Panc1 (cell line): ENCODE data around the gene HBS1L. TPM values are rescaled to one million over a fixed set of nuclear protein-coding genes. Genes with fewer than 3 reads are reported as not detected.

Experiments
- ATAC-seq: fragments of 200-7000 bp; cut with Tn5 transposase; 2 replicates; pipeline ENCODE4 v1.9.1; 2020; ENCODE audit warnings: mild to moderate bottlenecking, moderate library complexity
- BruUV-seq: library from RNA; stranded (reverse); fragments of 400-500 nt; replicated peaks from 2 replicates; lab custom pipeline; 2021; lab: Mats Ljungman, UMichigan
- CTCF ChIA-PET: fragments of 300-600 bp; sonication (Branson Sonifier 250); formaldehyde crosslinking; loops from one replicate; lab custom pipeline; 2022; ENCODE audit warnings: antibody characterized with exemption; lab: Charles Lee
- POLR2A ChIA-PET: fragments of 300-600 bp; sonication (Branson Sonifier 250); formaldehyde crosslinking; loops from one replicate; lab custom pipeline; 2022; ENCODE audit warnings: antibody characterized with exemption; lab: Charles Lee
- DNase-seq: peaks from one replicate; pipeline ENCODE4 v3.0.0-alpha.2; 2010; ENCODE audit warnings: low read depth, low spot score
- H3K27ac ChIP-seq: 2 replicates; pipeline ENCODE4 v1.5.1; 2011; ENCODE audit warnings: mild to moderate bottlenecking, low read length, inconsistent platforms
- H3K27me3 ChIP-seq: fragments of 200-500 bp; sonication (Bioruptor generic); 2 replicates; pipeline ENCODE4 v1.6.0; 2014; ENCODE audit warnings: low read length, inconsistent platforms; ENCODE audit not compliant: control insufficient read depth, insufficient read depth
- H3K36me3 ChIP-seq: fragments of 200-500 bp; sonication (Bioruptor generic); 2 replicates; pipeline ENCODE4 v1.5.1; 2014; ENCODE audit warnings: inconsistent platforms, mild to moderate bottlenecking, low read length, moderate library complexity; ENCODE audit not compliant: control insufficient read depth, insufficient read depth
- H3K4me1 ChIP-seq: 2 replicates; pipeline ENCODE4 v1.5.1; 2011; ENCODE audit warnings: inconsistent platforms, mild to moderate bottlenecking, low read length, moderate library complexity; ENCODE audit not compliant: control insufficient read depth, insufficient read depth
- H3K4me3 ChIP-seq, 2 experiments: 2 replicates each; pipeline ENCODE4 v1.5.1; 2011 to 2012; ENCODE audit warnings: low read depth in 2 of 2, low read length in 2 of 2, mild to moderate bottlenecking in 2 of 2, inconsistent platforms in 1 of 2, moderate library complexity in 1 of 2
- H3K9me3 ChIP-seq: fragments of 200-500 bp; sonication (Bioruptor generic); 2 replicates; pipeline ENCODE4 v1.5.1; 2014; ENCODE audit warnings: low read depth, mild to moderate bottlenecking, inconsistent platforms, low read length, moderate library complexity; ENCODE audit not compliant: control insufficient read depth, insufficient read depth
- CTCF ChIP-seq: fragments of 450-650 bp; IDR thresholded peaks from 2 replicates; pipeline ENCODE4 v1.5.1; 2017; ENCODE audit warnings: mild to moderate bottlenecking
- POLR2AphosphoS5 ChIP-seq: IDR thresholded peaks from 2 replicates; pipeline ENCODE4 v1.6.1; 2012; ENCODE audit warnings: mild to moderate bottlenecking, low read depth, low read length, moderate library complexity
- SIN3A ChIP-seq: IDR thresholded peaks from 2 replicates; pipeline ENCODE4 v1.6.1; 2012; ENCODE audit warnings: low read depth, mild to moderate bottlenecking, low read length, moderate library complexity, borderline replicate concordance; ENCODE audit not compliant: insufficient read depth
- TCF7L2 ChIP-seq: IDR thresholded peaks from 2 replicates; pipeline ENCODE4 v1.6.1; 2011; ENCODE audit warnings: mild to moderate bottlenecking, low read depth, low read length, inconsistent platforms
- in situ Hi-C: cut with HindIII; loops from 2 replicates; pipeline ENCODE4 v1.10.0; 2016; ENCODE audit warnings: low sequenced_read_pairs, low pct_unique_long_range_greater_than_20kb
- intact Hi-C: fragments of 100-400 bp; cut with micrococcal nuclease; formaldehyde crosslinking; loops from one replicate; pipeline ENCODE4 v1.10.0; 2022; ENCODE audit not compliant: unreplicated experiment
- total RNA-seq: library from RNA; stranded (reverse); gene quantifications from one replicate; pipeline ENCODE4 v1.2.1, GENCODE V29; 2021; ENCODE audit not compliant: unreplicated experiment
- TF ChIP-seq, protein P1 (sequence below), 2 experiments: IDR thresholded peaks; 2 replicates each; pipeline ENCODE4 v1.6.1; 2011 to 2012; ENCODE audit warnings: low read depth in 2 of 2, control low read depth in 1 of 2, low read length in 1 of 2, mild to moderate bottlenecking in 1 of 2, moderate library complexity in 1 of 2; ENCODE audit not compliant: insufficient read depth in 1 of 2

The HBS1L gene
- total RNA-seq, 1 experiment from 2014 or later = 79.2 TPM

DNA sequence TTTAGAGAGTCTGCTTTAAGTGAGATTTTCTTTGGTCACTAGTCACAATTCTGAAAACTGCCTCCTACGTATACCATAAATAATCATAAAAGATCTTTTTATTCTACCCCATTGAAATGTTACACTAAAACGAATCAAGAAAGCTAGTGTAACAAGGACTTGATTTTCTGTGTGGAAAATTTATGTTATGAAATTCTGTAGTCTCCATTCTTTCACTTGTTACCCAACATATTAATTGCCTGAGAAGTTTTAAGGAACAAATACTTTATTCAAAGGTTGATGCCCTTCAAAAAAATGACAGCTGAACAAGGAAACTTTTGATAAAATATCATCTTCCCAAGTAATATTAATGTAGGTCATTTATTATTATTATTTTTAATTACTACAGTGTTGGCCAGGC, 13.3 kb upstream of the HBS1L start:
- CTCF ChIA-PET = no interaction called here
- DNase-seq = no peak
- in situ Hi-C loops = no loop called here

DNA sequence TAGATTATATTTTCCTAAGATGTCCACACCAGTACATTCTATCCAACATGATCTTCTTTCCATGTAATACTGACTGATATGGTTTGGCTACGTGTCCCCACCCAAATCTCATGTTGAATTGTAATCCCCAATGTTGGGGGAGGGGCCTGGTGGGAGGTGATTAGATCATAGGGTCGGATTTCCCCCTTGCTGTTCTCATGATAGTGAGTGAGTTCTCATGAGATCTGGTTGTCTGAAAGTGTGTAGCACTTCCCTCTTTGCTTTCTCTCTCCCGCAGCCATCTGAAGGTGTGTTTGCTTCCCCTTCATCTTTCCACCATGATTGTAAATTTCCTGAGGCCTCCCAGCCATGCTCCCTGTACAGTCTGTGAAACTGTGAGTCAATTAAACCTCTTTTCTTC, 12.2 kb upstream of the HBS1L start:
- Histone ChIP-seq H3K27ac (no peak overlapping the region), H3K4me1 (no peaks in the 10 kb centered on the region), H3K4me3 (no peak overlapping the region), H3K36me3 (no peaks in the 10 kb centered on the region), H3K9me3 (no peaks in the 10 kb centered on the region), H3K27me3 (no peaks in the 10 kb centered on the region)
- ChIA-PET CTCF (no interaction called here), POLR2A (interaction anchor here (0.6 kb wide), 1 partner anchor 12 kb away, joined by 3 read pairs; no protein-coding TSS in a partner anchor)
- in situ Hi-C loops = no loop called here
- no peak for TF ChIP-seq SIN3A
- TF ChIP-seq, protein P1, sequence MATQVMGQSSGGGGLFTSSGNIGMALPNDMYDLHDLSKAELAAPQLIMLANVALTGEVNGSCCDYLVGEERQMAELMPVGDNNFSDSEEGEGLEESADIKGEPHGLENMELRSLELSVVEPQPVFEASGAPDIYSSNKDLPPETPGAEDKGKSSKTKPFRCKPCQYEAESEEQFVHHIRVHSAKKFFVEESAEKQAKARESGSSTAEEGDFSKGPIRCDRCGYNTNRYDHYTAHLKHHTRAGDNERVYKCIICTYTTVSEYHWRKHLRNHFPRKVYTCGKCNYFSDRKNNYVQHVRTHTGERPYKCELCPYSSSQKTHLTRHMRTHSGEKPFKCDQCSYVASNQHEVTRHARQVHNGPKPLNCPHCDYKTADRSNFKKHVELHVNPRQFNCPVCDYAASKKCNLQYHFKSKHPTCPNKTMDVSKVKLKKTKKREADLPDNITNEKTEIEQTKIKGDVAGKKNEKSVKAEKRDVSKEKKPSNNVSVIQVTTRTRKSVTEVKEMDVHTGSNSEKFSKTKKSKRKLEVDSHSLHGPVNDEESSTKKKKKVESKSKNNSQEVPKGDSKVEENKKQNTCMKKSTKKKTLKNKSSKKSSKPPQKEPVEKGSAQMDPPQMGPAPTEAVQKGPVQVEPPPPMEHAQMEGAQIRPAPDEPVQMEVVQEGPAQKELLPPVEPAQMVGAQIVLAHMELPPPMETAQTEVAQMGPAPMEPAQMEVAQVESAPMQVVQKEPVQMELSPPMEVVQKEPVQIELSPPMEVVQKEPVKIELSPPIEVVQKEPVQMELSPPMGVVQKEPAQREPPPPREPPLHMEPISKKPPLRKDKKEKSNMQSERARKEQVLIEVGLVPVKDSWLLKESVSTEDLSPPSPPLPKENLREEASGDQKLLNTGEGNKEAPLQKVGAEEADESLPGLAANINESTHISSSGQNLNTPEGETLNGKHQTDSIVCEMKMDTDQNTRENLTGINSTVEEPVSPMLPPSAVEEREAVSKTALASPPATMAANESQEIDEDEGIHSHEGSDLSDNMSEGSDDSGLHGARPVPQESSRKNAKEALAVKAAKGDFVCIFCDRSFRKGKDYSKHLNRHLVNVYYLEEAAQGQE (IDR thresholded peaks at IDR 0.05; ENCODE audit: insufficient read depth in 1 of 2, low read depth in 2 of 2, low read length in 1 of 2) = no peak
- no peak for TF ChIP-seq CTCF
- TF ChIP-seq POLR2AphosphoS5 = no peak
- TF ChIP-seq TCF7L2 = no peak
- DNase-seq (no peak), ATAC-seq (no peak)
- intact Hi-C loops = no loop called here
- no TSS peak for BruUV-seq

More for the DNA sequence above, 13.3 kb upstream of the HBS1L start:
- POLR2A ChIA-PET = no interaction called here
- no TSS peak for BruUV-seq
- no peak for ATAC-seq
- no peaks in the 10 kb centered on the region for H3K36me3 ChIP-seq
- no peak overlapping the region for H3K27ac ChIP-seq
- H3K9me3 ChIP-seq = no peaks in the 10 kb centered on the region
- TF ChIP-seq SIN3A (no peak), TCF7L2 (no peak), POLR2AphosphoS5 (no peak), CTCF (no peak)
- TF ChIP-seq, protein P1 (IDR thresholded peaks at IDR 0.05; ENCODE audit: insufficient read depth in 1 of 2, low read depth in 2 of 2, low read length in 1 of 2) = no peak
- no peaks in the 10 kb centered on the region for H3K4me1 ChIP-seq
- intact Hi-C loops = no loop called here
- H3K27me3 ChIP-seq = no peaks in the 10 kb centered on the region
- no peak overlapping the region for H3K4me3 ChIP-seq
